CD4-positive, alpha-beta T cell treated with Interleukin-15 for 1 hour (primary cell): Measurements from ENCODE around the gene RSPH1.
A peak's percentile ranks its signal among the peaks of the same experiment; 100 is the strongest.

Source experiments
- DNase-seq: peaks from one replicate; pipeline ENCODE4 v3.0.0-alpha.2; 2020

The RSPH1 gene

DNA sequence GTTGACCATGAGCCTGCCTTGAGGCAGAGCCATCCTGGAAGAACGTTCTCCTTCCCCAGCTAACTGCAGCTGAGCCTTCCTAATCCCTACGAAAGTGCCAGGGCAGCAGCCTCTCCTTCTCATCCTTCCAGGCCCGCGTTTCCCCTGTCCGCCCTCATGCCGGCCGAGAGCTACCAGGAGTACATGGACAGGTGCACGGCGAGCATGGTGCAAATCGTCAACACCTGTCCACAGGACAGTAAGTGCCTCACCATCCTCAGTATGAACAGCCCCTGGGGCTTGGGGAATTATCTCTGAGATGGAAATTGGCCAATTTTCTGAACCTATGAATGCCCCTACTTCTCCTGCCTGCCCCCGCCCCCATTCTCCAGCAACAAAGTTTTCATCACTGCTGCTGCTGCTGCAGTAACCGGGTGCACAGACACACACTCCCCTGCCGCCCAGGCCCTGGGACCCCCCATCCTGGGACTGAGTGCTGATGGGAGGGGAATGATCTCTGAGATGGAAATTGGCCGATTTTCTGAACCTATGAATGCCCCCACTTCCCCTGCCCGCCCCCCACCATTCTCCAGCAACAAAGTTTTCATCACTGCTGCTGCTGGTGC is 52.7 kb downstream of the RSPH1 start:
- no peak for DNase-seq

DNA sequence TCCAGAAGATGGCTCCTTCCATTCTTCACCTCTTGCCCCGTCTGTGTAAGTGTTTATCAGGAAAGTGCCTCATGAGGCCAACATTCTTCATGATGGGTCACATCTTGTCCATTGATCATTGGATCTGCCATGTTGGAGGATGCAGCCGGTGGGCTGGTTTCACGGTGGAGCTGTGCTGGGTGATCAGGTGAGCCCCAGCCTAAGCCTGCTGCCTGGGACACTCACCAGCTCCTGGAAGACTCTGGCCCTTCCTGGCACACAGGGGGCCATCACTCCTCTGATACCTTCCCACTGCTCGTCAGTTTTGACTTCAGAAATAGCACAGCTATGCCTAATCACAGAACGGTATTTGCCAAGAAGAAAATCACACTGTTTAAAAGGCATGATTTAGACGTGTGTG is 54.1 kb downstream of the RSPH1 start:
- DNase-seq: no peak

DNA sequence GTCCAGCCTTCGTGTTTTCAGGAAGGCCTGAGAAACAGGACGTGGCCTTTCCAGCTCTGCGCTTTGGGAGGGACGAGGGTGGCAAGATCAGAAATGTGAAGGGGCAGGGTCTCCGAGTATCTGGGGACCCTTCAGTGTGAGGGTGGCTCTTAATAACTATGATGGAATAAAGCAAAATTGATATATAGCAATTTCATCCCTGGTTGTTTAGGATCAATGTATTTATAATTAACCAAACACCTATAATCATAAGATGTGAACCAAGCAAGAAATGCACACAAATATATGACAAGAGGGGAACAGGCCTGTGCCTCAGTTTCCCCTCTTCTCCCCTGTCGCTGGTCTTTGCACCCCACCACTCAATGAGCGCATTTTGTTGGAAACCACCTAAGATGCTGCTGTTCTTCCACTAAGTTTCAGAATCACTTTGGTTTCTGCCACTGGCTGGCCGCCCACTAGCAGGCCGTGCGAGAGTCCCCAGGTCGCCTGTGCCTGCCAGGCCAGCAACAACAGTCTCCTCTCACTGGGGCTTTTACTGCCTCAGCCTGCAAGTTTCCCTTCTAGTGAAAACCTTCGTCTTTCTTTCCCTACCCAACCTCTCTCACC is 55.7 kb downstream of the RSPH1 start:
- no peak for DNase-seq

DNA sequence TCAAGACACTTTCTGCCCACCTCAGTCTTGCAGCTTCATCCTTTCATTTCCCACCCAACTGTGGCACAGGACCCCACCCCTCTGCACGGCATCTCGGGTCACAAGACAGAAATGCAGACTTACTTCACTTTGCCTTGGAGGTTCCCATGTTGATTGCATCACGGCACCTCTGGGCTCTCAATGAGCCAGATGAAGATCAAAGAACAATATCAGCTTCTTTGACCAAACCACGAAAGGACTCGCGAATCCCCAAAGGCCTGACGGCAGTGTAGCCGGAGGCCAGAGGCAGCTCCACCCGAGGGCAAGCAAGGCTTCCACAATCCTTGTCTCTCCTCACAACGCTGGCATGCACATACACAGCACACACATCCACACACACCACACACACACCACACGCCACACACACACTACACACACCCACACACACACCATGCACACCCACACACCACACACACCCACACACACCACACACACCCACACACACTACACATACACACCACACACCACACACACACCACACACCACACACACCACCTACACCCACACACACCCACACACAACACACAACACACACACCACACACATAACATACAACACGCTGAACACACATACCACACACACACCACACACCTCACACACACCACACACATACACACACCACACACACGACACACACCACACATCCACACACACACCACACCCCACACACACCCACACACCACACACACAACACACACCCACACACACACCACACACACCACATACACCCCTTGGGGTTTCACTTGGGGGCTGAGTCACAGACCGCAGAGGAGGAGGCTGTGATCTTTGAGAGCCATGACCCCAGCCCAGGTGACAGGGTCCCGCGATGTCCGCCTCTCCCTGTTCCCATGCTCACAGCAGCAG is 56.5 kb downstream of the RSPH1 start:
- DNase-seq: peak; percentile 26

DNA sequence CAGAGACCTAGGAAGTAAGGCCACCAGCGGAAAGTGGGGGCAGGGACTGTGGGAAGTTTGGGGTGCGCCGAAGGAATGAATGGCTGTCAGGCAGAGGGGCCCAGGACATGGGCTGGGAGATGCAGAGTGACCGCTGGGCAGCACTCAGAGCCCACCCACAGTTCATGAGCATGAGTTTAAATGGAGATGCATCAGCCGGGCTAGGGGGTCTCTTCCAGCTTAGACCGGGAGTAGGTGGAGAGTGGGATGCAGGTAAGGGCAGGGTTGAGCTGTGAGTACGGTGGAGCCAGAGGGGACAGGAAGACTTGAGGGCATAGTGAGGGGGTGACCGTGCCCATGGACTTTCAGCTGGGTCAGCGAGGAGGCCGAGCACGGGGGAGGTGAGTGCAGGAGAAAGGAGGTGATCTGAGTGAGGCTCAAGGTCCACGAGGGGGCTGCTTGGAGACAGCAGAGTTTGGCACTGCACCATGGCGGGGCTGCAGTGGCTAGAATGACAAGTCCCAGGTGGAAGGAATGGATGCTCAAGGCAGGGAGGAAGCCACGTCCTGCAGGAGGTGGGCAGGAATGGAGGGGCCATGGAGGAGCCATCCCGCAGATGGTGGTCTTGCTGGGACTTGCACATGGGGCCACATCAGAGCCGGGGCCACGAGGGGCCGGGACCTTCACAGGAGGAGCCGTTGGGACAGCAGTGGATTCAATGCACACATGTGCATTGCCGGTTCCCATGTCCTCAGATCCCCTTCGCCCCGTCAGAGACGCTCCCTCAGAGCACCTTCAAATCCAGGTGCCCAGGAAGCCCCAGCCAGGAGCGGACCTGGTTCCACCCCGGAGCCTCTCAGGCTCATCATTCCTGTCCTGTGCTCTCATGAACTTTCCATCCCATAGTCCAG is 57.5 kb downstream of the RSPH1 start:
- no peak for DNase-seq

DNA sequence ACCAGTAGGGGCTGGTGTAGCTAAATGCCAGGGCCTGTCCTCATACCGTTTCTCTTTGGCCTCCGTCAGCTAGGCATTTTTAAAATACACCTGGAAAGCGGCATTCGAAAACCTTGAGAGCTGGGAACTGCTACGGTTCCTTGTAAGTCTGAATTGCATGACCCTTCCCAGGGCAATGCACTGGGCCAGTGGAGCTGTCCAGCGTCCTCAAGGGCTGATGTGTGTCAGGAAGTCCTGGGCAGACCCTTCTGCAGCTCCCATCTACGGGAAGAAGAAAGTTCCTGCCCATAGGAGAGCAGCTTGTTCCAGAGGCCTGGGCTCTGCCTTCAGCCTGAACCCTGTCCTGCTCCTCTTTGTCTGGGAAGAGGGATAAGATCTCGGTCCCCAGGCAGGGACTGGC is 58.2 kb downstream of the RSPH1 start:
- DNase-seq: no peak

DNA sequence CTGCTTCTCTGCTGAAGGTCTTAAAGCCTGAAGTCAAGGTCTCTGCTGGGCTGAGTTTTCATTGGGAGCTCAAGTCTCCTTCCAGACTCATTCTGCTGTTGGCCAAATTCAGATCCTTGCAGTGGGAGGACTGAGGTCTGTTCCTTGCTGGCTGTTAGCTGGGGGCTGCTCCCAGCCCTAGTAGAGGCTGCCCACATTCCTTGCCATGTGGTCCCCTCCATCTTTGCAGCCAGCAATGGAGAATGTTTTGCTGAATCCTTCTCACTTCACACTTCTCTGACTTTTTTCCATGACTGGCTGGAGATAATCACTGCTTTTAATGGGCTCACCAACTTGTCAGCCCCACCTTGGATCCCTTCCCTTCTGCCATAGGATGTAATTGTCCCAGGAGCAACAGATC is 59.1 kb downstream of the RSPH1 start:
- DNase-seq: no peak

DNA sequence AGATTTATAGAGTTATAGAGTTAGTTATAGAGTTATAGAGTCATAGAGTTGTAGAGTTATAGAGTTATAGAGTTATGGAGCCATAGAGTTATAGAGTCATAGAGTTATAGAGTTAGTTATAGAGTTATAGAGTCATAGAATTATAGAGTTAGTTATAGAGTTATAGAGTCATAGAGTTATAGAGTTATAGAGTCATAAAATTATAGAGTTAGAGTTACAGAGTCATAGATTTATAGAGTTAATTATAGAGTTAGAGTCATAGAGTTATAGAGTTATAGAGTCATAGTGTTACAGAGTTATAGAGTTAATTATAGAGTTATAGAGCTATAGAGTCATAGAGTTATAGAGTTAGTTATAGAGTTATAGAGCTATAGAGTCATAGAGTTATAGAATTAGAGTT is 60.2 kb downstream of the RSPH1 start:
- DNase-seq: no peak

DNA sequence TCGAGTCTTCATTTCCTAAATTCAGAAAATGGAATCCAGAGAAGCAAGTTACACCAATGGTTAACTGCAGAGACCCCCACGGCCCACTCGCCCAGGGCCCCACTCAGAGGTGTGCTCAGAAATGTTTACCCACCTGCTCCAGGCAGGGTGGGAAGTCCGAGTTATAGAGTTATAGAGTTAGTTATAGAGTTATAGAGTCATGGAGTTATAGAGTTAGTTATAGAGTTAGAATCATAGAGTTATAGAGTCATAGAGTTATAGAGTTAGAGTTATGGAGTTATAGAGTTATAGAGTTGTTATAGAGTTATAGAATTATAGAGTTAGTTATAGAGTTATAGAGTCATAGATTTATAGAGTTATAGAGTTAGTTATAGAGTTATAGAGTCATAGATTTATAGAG is 60.6 kb downstream of the RSPH1 start:
- no peak for DNase-seq

DNA sequence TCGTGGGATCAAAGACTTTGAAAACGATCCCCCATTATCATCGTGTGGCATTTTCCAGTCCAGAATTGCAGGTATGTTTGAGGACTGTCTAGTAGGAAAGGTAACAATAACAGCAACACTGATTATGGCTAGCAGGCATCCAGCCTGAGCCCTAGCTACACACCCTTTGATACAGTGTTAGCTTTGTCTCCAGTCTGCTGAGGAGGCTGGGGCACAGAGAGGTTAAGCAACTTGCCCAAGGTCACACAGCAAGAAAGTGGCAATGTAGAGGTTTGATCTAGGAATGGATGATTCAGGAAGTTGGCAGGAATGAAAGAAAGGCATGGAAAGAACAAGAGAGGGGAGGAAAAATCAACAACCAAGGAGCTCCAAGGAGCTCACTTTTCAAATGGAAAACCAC is 61.1 kb downstream of the RSPH1 start:
- no peak for DNase-seq

DNA sequence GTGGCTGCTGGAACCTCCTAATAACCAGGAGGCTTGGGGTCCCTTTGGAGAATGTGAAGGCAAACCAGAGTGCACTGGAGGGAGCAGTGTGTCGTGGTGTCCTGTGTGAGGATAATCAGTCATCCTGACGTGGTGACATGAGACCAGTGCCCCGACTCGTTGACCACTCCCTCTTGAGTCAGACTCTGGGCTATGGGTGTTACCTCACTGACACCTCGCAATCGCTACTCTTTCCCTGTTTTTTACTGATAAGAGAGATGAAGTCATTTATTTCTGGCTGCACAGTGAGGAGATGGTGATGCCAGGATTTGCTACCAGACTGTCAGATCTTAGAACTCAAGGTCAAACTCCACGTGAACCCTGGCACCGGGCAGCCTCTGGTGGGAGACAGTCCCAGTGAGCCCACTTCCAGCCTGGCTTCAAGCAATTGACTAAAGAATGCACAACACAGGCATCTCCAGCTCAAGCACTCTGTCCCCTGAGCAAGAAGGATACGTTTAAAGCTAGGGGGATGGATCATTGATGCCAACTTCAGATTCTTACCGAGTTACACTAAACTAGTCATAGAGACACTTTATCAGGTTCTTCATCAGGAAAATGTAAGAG is 62.0 kb downstream of the RSPH1 start:
- no peak for DNase-seq

DNA sequence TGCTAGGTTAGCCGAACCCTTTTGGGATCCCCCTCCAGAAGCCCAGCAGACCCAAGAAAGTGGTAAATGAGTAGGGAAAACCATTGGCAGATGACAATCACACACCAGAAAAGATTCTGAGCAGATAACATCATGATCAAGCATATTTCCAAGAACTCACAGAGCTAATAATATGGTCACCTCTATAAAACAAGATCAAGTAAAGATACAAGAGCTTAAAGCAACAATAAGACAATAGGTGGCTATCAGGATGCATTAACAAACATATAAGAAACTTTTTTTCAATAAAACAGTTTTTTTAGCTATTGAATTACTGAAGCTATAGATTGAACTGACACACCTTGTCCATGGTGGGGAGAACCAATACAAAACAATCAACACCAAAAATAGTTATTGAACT is 63.3 kb downstream of the RSPH1 start:
- DNase-seq: no peak

DNA sequence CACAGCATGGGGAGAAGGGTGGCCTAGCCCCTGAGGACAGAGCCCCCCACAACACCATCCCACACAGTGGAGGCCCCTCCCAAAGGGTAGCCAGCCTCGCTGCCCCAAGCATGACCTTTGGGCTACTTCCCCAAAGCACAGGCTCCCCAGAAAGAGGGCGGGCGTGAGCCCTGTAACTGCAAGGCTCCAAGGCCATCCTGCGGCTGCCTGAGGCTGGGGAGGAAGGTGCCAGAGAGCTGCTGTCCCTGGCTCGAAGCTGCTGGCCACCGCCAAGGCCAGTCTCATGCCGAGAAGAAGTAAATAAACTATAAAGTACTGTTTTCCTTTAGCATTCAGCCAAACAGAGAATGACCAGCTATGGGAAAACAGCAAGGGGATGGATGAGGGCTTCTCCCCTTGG is 64.8 kb downstream of the RSPH1 start:
- no peak for DNase-seq

DNA sequence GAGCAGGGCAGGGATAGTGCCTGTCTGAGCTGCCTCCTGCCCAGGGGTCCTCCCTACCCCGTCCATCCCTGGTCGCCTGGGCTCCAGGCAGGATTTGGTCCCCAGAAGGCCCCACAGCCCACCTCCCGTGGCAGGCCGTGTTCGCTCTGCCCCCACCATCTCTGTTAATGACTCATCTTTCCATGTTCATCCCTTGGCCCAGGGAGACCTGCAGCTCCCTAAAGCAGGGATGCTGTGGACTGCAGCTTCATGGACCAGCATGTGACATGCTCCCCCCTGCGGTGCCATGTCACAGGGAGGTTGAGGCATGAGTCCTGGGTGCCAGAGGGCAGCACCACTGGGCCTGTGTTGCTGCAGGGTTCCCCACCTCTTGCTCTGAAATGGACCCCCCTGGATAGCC is 65.5 kb downstream of the RSPH1 start:
- DNase-seq: no peak

DNA sequence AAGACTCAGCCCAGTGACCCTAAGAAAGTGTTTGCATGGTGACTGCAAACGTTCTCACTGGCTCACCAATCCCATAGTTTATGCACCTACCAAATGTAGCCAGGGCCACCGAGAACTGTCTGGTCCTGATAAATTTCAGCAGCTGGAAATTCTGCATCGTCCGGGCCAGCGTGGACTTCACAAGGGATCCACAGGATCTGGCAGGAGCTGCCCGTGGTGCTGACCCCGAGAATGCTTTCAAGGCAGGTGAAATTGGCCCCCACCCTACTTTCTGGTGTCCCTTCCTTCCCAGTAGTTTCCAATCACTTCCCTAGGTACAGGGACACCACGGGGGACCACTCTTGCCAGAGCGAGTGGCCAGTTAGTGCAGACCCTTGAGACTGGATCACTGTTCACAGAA is 66.2 kb downstream of the RSPH1 start:
- DNase-seq: no peak

DNA sequence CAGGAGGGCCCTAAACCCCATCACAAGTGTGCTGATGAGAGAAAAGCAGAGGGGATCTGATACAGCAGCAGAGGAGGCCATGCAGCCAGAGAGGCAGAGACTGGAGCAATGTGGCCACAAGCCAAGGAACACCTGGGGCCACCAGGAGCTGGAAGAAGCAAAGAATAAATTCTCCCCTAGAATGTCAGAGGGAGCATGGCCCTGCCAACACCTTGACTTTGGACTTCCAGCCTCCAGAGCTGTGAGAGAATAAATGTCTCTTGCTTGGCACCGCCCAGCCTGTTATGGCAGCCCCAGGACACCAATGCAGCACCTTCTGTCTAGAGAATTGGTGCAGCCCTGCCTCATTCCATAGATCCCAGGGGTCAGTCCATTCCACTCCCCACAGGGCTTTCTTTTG is 67.0 kb downstream of the RSPH1 start:
- DNase-seq: no peak

DNA sequence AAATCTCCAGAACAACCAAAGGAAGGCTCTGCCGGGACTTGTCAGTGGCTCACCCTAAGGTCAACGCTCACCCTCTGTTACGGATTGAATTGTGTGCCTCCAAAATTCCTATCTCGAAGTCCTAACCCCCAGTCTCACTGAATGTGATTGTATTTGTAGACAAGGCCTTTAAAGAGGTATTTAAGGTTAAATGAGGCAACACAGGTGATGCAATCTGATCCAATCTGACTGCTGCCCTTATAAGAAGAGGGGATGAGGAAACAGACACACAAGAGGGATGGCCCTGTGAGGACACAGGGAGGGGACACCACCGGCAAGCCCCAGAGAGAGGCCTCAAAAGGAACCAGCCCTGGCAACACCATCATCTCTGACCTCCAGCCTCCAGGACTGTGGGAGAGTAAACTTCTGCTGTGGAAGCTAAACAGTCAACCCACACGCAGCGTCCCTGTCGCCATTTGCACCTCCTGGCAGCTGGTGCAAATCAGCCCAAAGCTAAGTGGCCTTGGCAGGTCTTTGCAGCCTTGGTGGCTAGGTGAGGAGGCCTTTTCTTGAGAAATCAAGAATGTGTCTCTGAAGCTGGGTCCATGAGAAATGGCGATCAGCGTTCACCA is 68.1 kb downstream of the RSPH1 start:
- DNase-seq: no peak

DNA sequence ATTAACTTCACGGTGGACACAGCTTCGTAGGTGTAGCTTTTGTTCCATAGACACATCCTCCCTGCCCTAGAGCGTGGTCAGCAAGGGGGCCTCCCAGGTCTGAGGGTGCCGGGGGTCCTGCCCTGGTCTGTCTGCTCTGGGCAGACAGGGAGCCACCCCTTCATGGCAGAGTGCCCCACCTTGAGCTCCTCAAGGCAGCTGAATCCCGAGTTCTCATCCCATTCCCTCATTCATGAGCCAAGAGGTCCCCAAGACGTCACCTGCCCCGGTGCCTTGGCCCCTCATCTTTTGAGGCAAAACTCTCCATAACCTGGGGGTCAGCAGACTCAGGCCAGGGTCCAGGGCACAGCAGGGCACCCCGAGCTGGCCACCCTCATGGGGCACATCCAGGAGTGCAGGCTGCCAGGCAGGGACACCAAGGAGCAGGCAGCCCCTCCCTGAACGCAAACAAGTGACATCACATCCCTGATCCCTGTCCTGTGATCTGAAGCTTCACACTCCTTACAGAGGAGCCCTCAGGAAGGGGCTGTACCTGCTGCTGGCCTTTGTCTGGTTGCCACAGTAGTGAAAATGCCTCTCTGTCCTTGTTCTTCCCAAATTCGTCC is 69.0 kb downstream of the RSPH1 start:
- no peak for DNase-seq

DNA sequence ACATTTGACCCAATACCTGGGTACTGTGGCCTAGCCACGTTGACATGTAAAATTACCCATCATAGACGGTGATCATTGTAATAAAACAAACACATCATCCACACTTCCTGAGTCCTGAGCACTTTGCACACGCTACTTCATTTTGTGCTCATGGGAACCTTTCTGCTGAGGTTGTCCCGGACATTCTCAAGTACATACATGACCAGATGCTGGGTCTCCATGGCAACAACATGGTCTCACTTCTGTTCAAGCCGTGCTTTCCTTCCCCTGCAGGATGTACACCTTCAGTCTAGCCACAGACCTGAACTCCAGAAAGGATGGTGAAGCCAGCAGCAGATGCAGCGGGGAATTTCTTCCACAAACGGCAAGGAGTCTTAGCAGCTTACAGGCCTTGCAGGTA is 69.6 kb downstream of the RSPH1 start:
- no peak for DNase-seq

DNA sequence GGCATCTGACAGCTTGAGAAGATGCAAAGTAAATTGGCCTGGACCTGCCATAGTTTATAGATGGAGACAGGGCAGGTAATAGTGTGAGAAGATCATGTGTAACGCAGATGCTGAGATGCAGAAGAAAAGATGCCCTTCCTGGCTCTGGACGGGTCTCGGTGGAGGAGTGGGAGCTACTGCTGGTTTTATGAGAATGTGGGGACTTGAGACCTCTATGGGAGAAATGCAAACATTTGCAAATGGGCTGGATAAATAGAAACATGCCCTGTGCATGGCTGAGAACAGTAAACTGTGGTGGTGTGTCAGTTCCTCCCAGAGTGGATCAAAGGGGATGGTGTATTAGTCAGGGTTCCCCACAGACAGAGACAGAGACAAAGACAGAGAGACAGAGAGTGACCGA is 70.4 kb downstream of the RSPH1 start:
- no peak for DNase-seq

DNA sequence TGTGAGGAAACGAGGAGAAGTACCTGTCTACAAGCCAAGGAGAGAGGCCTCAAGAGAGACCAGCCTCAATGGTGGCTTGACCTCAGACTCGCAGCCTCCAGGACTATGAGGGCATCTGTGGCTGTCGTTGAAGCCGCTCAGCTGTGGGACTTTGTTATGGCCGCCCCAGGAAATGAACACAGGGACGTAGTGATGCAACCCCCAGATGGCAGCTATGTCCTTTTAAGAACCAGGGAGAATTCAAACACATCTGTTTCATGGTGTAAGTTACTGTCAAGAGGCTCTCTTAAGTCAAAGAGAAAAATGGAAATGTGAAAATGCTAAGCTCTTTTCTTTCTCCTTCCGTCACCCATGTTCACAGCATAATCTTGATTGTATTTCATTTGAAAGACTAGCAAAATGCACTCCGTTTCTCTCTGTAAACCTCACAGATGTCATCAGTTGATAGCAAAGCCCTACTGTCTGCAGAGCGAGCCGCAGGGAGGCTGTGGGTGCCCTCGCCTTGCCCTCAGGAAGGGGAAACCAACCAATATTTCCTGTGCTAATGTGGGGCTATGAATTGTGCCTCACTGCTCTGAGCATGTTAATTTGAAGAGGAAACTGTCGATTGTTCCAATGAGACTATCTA is 71.0 kb downstream of the RSPH1 start:
- DNase-seq: peak; percentile 77
